Neural cell (in vitro differentiated cells): ENCODE results near the gene PRDM2. TPM values are rescaled to one million over a fixed set of nuclear protein-coding genes. Genes with fewer than 3 reads are reported as not detected.

ENCODE experiments used
- H2AFZ ChIP-seq: fragments of 200-600, 300-800 bp; sonication (generic), shearing (Covaris generic); 2 replicates; pipeline ENCODE4 v1.6.0; 2014; ENCODE audit warnings: low read depth, mild to moderate bottlenecking, antibody characterized with exemption, low read length, moderate library complexity
- H3F3A ChIP-seq: fragments of 200-600 bp; shearing (Covaris generic); 2 replicates; pipeline ENCODE4 v1.6.1; 2016; ENCODE audit warnings: mild to moderate bottlenecking, moderate library complexity, mixed read lengths, antibody characterized with exemption, low read length; ENCODE audit not compliant: insufficient read depth, poor library complexity, severe bottlenecking
- H3K27ac ChIP-seq: fragments of 200-600, 300-800 bp; sonication (generic), shearing (Covaris generic); 2 replicates; pipeline ENCODE4 v1.5.1; 2014; ENCODE audit warnings: mild to moderate bottlenecking, low read length, moderate library complexity
- H3K27me3 ChIP-seq: fragments of 300-800, 200-600 bp; sonication (generic), shearing (Covaris generic); 2 replicates; pipeline ENCODE4 v1.6.0; 2014; ENCODE audit warnings: mild to moderate bottlenecking, low read depth, low read length, moderate library complexity; ENCODE audit not compliant: insufficient read depth
- H3K36me3 ChIP-seq: fragments of 300-800, 200-600 bp; sonication (generic), shearing (Covaris generic); 2 replicates; pipeline ENCODE4 v1.5.1; 2014; ENCODE audit warnings: mild to moderate bottlenecking, antibody characterized with exemption, low read length, moderate library complexity; ENCODE audit not compliant: insufficient read depth
- H3K4me2 ChIP-seq: fragments of 300-800, 200-600 bp; sonication (generic), shearing (Covaris generic); 2 replicates; pipeline ENCODE4 v1.6.0; 2014; ENCODE audit warnings: mild to moderate bottlenecking, low read length
- H3K4me3 ChIP-seq: fragments of 300-800, 200-600 bp; sonication (generic), shearing (Covaris generic); 2 replicates; pipeline ENCODE4 v1.5.1; 2014; ENCODE audit warnings: mild to moderate bottlenecking, low read length, moderate library complexity
- H3K79me2 ChIP-seq: fragments of 200-600 bp; shearing (Covaris generic); replicated peaks from 2 replicates; pipeline ENCODE4 v1.6.0; 2014; ENCODE audit warnings: mild to moderate bottlenecking, low read length, moderate library complexity; ENCODE audit not compliant: insufficient read depth
- H3K9ac ChIP-seq: fragments of 300-800, 200-600 bp; sonication (generic), shearing (Covaris generic); 2 replicates; pipeline ENCODE4 v1.6.1; 2016; ENCODE audit warnings: mild to moderate bottlenecking, low read length, mixed read lengths
- H3K9me2 ChIP-seq: fragments of 200-600 bp; shearing (Covaris generic); 2 replicates; pipeline ENCODE4 v1.6.1; 2016; ENCODE audit warnings: mild to moderate bottlenecking, low read length, mixed read lengths; ENCODE audit not compliant: insufficient read depth
- H3K9me3 ChIP-seq: fragments of 200-600, 300-800 bp; sonication (generic), shearing (Covaris generic); 2 replicates; pipeline ENCODE4 v1.6.1; 2016; ENCODE audit warnings: mild to moderate bottlenecking, mixed run types, low read length, moderate library complexity, mixed read lengths
- H4K20me1 ChIP-seq: fragments of 200-600 bp; shearing (Covaris generic); 2 replicates; pipeline ENCODE4 v1.6.1; 2016; ENCODE audit warnings: mild to moderate bottlenecking, mixed run types; ENCODE audit not compliant: insufficient read depth
- EP300 ChIP-seq: fragments of 450-650 bp; conservative IDR thresholded peaks from 2 replicates; pipeline ENCODE4 v1.6.1; 2014; ENCODE audit warnings: antibody characterized with exemption, mild to moderate bottlenecking, moderate library complexity; ENCODE audit not compliant: poor library complexity, severe bottlenecking
- EZH2 ChIP-seq: fragments of 200-600, 300-800 bp; shearing (Covaris generic), sonication (generic); IDR thresholded peaks from 2 replicates; pipeline ENCODE4 v1.6.1; 2014; ENCODE audit warnings: antibody characterized with exemption, low read length, borderline replicate concordance, mild to moderate bottlenecking; ENCODE audit not compliant: insufficient read depth, poor library complexity, severe bottlenecking
- MXI1 ChIP-seq: fragments of 450-650 bp; conservative IDR thresholded peaks from 2 replicates; pipeline ENCODE4 v1.6.1; 2014; ENCODE audit warnings: antibody characterized with exemption, mild to moderate bottlenecking; ENCODE audit not compliant: poor library complexity, severe bottlenecking
- POLR2AphosphoS5 ChIP-seq: IDR thresholded peaks from 2 replicates; pipeline ENCODE4 v1.6.1; 2012
- RAD21 ChIP-seq: fragments of 450-650 bp; conservative IDR thresholded peaks from 2 replicates; pipeline ENCODE4 v1.6.1; 2014; ENCODE audit warnings: antibody characterized with exemption, mild to moderate bottlenecking, moderate library complexity
- SMC3 ChIP-seq: fragments of 450-650 bp; conservative IDR thresholded peaks from 2 replicates; pipeline ENCODE4 v1.6.1; 2014; ENCODE audit warnings: antibody characterized with exemption, mild to moderate bottlenecking, moderate library complexity; ENCODE audit not compliant: poor library complexity
- TAF1 ChIP-seq: IDR thresholded peaks from 2 replicates; pipeline ENCODE4 v1.6.1; 2012; ENCODE audit warnings: low read depth
- polyA plus RNA-seq: library from polyadenylated mRNA; depleted of rRNA; stranded (reverse); fragments of >200 nt; gene quantifications from 2 replicates; pipeline ENCODE4 v1.2.3, GENCODE V29; 2014
- TF ChIP-seq, protein P1 (sequence below): fragments of 450-650 bp; IDR thresholded peaks from 2 replicates; pipeline ENCODE4 v1.5.1; 2014; ENCODE audit warnings: antibody characterized with exemption, mild to moderate bottlenecking, moderate library complexity; ENCODE audit not compliant: poor library complexity, severe bottlenecking
- TF ChIP-seq, protein P2 (sequence below): IDR thresholded peaks from 2 replicates; pipeline ENCODE4 v1.6.1; 2012; ENCODE audit warnings: borderline replicate concordance

Gene PRDM2
- polyA plus RNA-seq, 1 donor from 2014 or later = 10.7 TPM

- H3K27ac ChIP-seq = no peak overlapping the region
- no peaks in the 10 kb centered on the region for H3F3A ChIP-seq
- no peaks in the 10 kb centered on the region for H3K9me3 ChIP-seq
- no peaks in the 10 kb centered on the region for H3K27me3 ChIP-seq
- H2AFZ ChIP-seq = no peak overlapping the region
- TF ChIP-seq EZH2 (no peak), RAD21 (no peak), EP300 (no peak), MXI1 (no peak), TAF1 (no peak), SMC3 (no peak), POLR2AphosphoS5 (no peak)
- TF ChIP-seq, protein P1, sequence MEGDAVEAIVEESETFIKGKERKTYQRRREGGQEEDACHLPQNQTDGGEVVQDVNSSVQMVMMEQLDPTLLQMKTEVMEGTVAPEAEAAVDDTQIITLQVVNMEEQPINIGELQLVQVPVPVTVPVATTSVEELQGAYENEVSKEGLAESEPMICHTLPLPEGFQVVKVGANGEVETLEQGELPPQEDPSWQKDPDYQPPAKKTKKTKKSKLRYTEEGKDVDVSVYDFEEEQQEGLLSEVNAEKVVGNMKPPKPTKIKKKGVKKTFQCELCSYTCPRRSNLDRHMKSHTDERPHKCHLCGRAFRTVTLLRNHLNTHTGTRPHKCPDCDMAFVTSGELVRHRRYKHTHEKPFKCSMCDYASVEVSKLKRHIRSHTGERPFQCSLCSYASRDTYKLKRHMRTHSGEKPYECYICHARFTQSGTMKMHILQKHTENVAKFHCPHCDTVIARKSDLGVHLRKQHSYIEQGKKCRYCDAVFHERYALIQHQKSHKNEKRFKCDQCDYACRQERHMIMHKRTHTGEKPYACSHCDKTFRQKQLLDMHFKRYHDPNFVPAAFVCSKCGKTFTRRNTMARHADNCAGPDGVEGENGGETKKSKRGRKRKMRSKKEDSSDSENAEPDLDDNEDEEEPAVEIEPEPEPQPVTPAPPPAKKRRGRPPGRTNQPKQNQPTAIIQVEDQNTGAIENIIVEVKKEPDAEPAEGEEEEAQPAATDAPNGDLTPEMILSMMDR = no peak
- TF ChIP-seq, protein P2, sequence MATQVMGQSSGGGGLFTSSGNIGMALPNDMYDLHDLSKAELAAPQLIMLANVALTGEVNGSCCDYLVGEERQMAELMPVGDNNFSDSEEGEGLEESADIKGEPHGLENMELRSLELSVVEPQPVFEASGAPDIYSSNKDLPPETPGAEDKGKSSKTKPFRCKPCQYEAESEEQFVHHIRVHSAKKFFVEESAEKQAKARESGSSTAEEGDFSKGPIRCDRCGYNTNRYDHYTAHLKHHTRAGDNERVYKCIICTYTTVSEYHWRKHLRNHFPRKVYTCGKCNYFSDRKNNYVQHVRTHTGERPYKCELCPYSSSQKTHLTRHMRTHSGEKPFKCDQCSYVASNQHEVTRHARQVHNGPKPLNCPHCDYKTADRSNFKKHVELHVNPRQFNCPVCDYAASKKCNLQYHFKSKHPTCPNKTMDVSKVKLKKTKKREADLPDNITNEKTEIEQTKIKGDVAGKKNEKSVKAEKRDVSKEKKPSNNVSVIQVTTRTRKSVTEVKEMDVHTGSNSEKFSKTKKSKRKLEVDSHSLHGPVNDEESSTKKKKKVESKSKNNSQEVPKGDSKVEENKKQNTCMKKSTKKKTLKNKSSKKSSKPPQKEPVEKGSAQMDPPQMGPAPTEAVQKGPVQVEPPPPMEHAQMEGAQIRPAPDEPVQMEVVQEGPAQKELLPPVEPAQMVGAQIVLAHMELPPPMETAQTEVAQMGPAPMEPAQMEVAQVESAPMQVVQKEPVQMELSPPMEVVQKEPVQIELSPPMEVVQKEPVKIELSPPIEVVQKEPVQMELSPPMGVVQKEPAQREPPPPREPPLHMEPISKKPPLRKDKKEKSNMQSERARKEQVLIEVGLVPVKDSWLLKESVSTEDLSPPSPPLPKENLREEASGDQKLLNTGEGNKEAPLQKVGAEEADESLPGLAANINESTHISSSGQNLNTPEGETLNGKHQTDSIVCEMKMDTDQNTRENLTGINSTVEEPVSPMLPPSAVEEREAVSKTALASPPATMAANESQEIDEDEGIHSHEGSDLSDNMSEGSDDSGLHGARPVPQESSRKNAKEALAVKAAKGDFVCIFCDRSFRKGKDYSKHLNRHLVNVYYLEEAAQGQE = no peak
- H3K36me3 ChIP-seq = no peaks in the 10 kb centered on the region
- no peaks in the 10 kb centered on the region for H4K20me1 ChIP-seq
- no peak overlapping the region for H3K4me2 ChIP-seq
- H3K4me3 ChIP-seq = no peak overlapping the region
- no peaks in the 10 kb centered on the region for H3K9me2 ChIP-seq
- H3K79me2 ChIP-seq = peaks cover 46% of the 10 kb centered on the region
- H3K9ac ChIP-seq = no peak overlapping the region
These were observed 72.3 kb downstream of the PRDM2 start for GRCh38 chr1:13772271-13772670.

DNA sequence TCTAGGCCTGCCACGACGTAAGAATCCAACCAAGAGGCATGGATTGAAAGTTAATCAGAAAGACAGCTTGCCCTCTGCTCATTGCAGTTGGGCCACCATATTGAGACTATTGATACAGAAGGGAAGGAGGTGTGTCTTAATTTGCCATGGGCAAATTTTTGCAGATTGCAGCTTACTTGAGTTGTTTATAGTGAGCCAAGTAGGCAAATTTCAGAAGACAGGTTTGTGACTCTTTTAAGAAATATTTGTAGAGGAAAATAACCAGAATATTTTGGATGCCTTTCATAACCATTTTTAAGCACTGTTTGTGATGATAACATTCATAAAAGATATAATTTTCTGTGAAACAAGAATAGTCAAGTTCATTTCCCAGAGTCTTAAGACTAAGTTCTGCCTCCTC is 74.1 kb downstream of the PRDM2 start:
- TF ChIP-seq, protein P2 = no peak
- TF ChIP-seq MXI1 (no peak), TAF1 (no peak), EP300 (no peak), EZH2 (no peak), SMC3 (no peak), POLR2AphosphoS5 (no peak), RAD21 (no peak)
- TF ChIP-seq, protein P1 = no peak
- no peak overlapping the region for H3K9ac ChIP-seq

More for the DNA sequence above, 74.1 kb downstream of the PRDM2 start:
- no peaks in the 10 kb centered on the region for H3K9me3 ChIP-seq
- no peak overlapping the region for H3K27ac ChIP-seq
- no peaks in the 10 kb centered on the region for H3F3A ChIP-seq
- H3K4me3 ChIP-seq = no peak overlapping the region
- peaks cover 32% of the 10 kb centered on the region for H3K79me2 ChIP-seq
- H3K36me3 ChIP-seq = no peaks in the 10 kb centered on the region
- no peaks in the 10 kb centered on the region for H3K9me2 ChIP-seq
- no peaks in the 10 kb centered on the region for H4K20me1 ChIP-seq
- no peak overlapping the region for H2AFZ ChIP-seq
- H3K27me3 ChIP-seq = no peaks in the 10 kb centered on the region
- no peak overlapping the region for H3K4me2 ChIP-seq
